Keratinocyte (primary cell): ENCODE results near the gene ATG10. TPM values are rescaled to one million over a fixed set of nuclear protein-coding genes. Genes with fewer than 3 reads are reported as not detected.

ENCODE experiments used
- DNase-seq: peaks from one replicate; pipeline ENCODE4 v3.0.0-alpha.2; 2011; ENCODE audit warnings: low read depth, missing footprints, low spot score
- FAIRE-seq: peaks from 2 replicates; lab custom pipeline; 2011; peaks lifted over from hg19 to GRCh38; lab: Jason Lieb, UNC
- H2AFZ ChIP-seq: 2 replicates; pipeline ENCODE4 v1.6.0; 2012; ENCODE audit warnings: low read length, control low read depth, inconsistent platforms; ENCODE audit not compliant: control insufficient read depth
- H3K27ac ChIP-seq: 2 replicates; pipeline ENCODE4 v1.5.1; 2011; ENCODE audit warnings: low read length; ENCODE audit not compliant: control insufficient read depth, insufficient read depth
- H3K27me3 ChIP-seq: 3 replicates; pipeline ENCODE4 v1.6.0; 2011; ENCODE audit warnings: low read length; ENCODE audit not compliant: control insufficient read depth, insufficient read depth; ENCODE audit errors: extremely low read depth
- H3K36me3 ChIP-seq, 2 experiments: 2 replicates in 1 of 2; 3 replicates in 1 of 2; pipeline ENCODE4 v1.5.1; 2011; ENCODE audit warnings: low read length in 2 of 2, mild to moderate bottlenecking in 1 of 2; ENCODE audit not compliant: control insufficient read depth in 2 of 2, insufficient read depth in 2 of 2; ENCODE audit errors: extremely low read depth in 1 of 2
- H3K4me1 ChIP-seq: 3 replicates; pipeline ENCODE4 v1.5.1; 2011; ENCODE audit warnings: low read length; ENCODE audit not compliant: control insufficient read depth, insufficient read depth; ENCODE audit errors: extremely low read depth
- H3K4me2 ChIP-seq: 3 replicates; pipeline ENCODE4 v1.6.0; 2011; ENCODE audit warnings: low read depth, low read length; ENCODE audit not compliant: control insufficient read depth, insufficient read depth; ENCODE audit errors: extremely low read depth
- H3K4me3 ChIP-seq, 3 experiments: fragments of 200-600 bp in 1 of 3; sonication (generic) in 1 of 3; 2 replicates in 2 of 3; 3 replicates in 1 of 3; pipeline ENCODE4 v1.5.1; 2011 to 2016; ENCODE audit warnings: low read length in 3 of 3, mild to moderate bottlenecking in 3 of 3, control low read depth in 2 of 3, inconsistent platforms in 1 of 3, low read depth in 1 of 3, mixed read lengths in 1 of 3, mixed run types in 1 of 3, moderate library complexity in 1 of 3; ENCODE audit not compliant: control insufficient read depth in 2 of 3, insufficient read depth in 2 of 3; ENCODE audit errors: extremely low read depth in 1 of 3
- H3K79me2 ChIP-seq: 2 replicates; pipeline ENCODE4 v1.6.0; 2012; ENCODE audit warnings: low read length; ENCODE audit not compliant: control insufficient read depth, insufficient read depth
- H3K9ac ChIP-seq: 3 replicates; pipeline ENCODE4 v1.6.0; 2011; ENCODE audit warnings: low read length; ENCODE audit not compliant: control insufficient read depth, insufficient read depth; ENCODE audit errors: extremely low read depth
- H3K9me1 ChIP-seq: 3 replicates; pipeline ENCODE4 v1.6.0; 2011; ENCODE audit warnings: low read length; ENCODE audit not compliant: control insufficient read depth, insufficient read depth; ENCODE audit errors: extremely low read depth
- H3K9me3 ChIP-seq: 2 replicates; pipeline ENCODE4 v1.5.1; 2012; ENCODE audit warnings: low read depth, low read length; ENCODE audit not compliant: control insufficient read depth
- H4K20me1 ChIP-seq: 3 replicates; pipeline ENCODE4 v1.6.0; 2011; ENCODE audit warnings: low read length; ENCODE audit not compliant: control insufficient read depth, insufficient read depth; ENCODE audit errors: extremely low read depth
- CTCF ChIP-seq, 3 experiments: IDR thresholded peaks in 1 of 3; conservative IDR thresholded peaks in 1 of 3; optimal IDR thresholded peaks in 1 of 3; 2 replicates in 2 of 3; 3 replicates in 1 of 3; pipeline versions ENCODE3 to v1.5.1; 2011; ENCODE audit warnings: low read length in 3 of 3, mild to moderate bottlenecking in 3 of 3, moderate library complexity in 2 of 3, control low read depth in 1 of 3, inconsistent platforms in 1 of 3; ENCODE audit not compliant: insufficient read depth in 2 of 3; ENCODE audit errors: extremely low read depth in 1 of 3
- EZH2 ChIP-seq: IDR thresholded peaks from one replicate; pipeline ENCODE4 v1.6.1; 2012; ENCODE audit warnings: inconsistent platforms, mild to moderate bottlenecking, low read length, moderate library complexity
- dilution Hi-C: fragments of 300-500 bp; cut with MboI; formaldehyde crosslinking; loops from one replicate; pipeline ENCODE4 v1.7.0; 2020; ENCODE audit warnings: low sequenced_read_pairs; ENCODE audit not compliant: extremely low pct_ligation_motif_present
- polyA plus RNA-seq, 5 experiments: library from polyadenylated mRNA; depleted of rRNA in 3 of 5; stranded (reverse) in 3 of 5; stranded (forward) in 1 of 5; unstranded in 1 of 5; fragments of >200 nt; gene quantifications; 1 replicate in 1 of 5; 2 replicates in 3 of 5; 3 replicates in 1 of 5; pipeline versions ENCODE4 v1.2.1 to v1.2.3, GENCODE V29; 2011 to 2012; ENCODE audit warnings: missing spikeins in 2 of 5, low read depth in 1 of 5, low replicate concordance in 1 of 5

Gene ATG10
- polyA plus RNA-seq, 1 donor (not counting 4 experiments of a cell fraction or from before 2014, with no cell fraction given) = 5.4 TPM

GRCh38 chr5:82204567-82204966 is 232.7 kb downstream of the ATG10 start:
- no peak overlapping the region for H3K9ac ChIP-seq
- no peak overlapping the region for H3K4me3 ChIP-seq
- TF ChIP-seq CTCF (optimal IDR thresholded peaks at IDR 0.05 in 1 of 3, IDR thresholded peaks at IDR 0.05 in 1 of 3, conservative IDR thresholded peaks at IDR 0.05 in 1 of 3; ENCODE audit: extremely low read depth in 1 of 3, insufficient read depth in 2 of 3, low read length in 3 of 3) = no peak
- TF ChIP-seq EZH2 = no peak
- H3K79me2 ChIP-seq = no peaks in the 10 kb centered on the region
- no peak overlapping the region for H2AFZ ChIP-seq
- H3K27me3 ChIP-seq = no peaks in the 10 kb centered on the region
- H3K9me1 ChIP-seq = no peaks in the 10 kb centered on the region
- H3K4me2 ChIP-seq = no peak overlapping the region
- no peaks in the 10 kb centered on the region for H3K9me3 ChIP-seq
- no peak overlapping the region for H3K27ac ChIP-seq
- no peaks in the 10 kb centered on the region for H4K20me1 ChIP-seq
- no peak for FAIRE-seq
- dilution Hi-C loops = no loop called here
- no peaks in the 10 kb centered on the region for H3K36me3 ChIP-seq
- no peaks in the 10 kb centered on the region for H3K4me1 ChIP-seq
- DNase-seq = no peak

GRCh38 chr5:82205005-82205404 is 233.2 kb downstream of the ATG10 start:
- Histone ChIP-seq H4K20me1 (no peaks in the 10 kb centered on the region), H3K36me3 (no peaks in the 10 kb centered on the region), H3K4me2 (no peak overlapping the region), H3K9me1 (no peaks in the 10 kb centered on the region), H3K4me1 (no peaks in the 10 kb centered on the region), H3K4me3 (no peak overlapping the region), H3K9ac (no peak overlapping the region), H2AFZ (no peak overlapping the region), H3K27ac (no peak overlapping the region), H3K27me3 (no peaks in the 10 kb centered on the region), H3K79me2 (no peaks in the 10 kb centered on the region), H3K9me3 (no peaks in the 10 kb centered on the region)
- dilution Hi-C loops = no loop called here
- TF ChIP-seq CTCF (optimal IDR thresholded peaks at IDR 0.05 in 1 of 3, IDR thresholded peaks at IDR 0.05 in 1 of 3, conservative IDR thresholded peaks at IDR 0.05 in 1 of 3; ENCODE audit: extremely low read depth in 1 of 3, insufficient read depth in 2 of 3, low read length in 3 of 3) (no peak), EZH2 (no peak)
- FAIRE-seq (no peak), DNase-seq (no peak)
